HEK293 (cell line): ENCODE measurements around the gene MOK.

ENCODE experiments used
- CTCF ChIP-seq: fragments of 450-650 bp; formaldehyde crosslinking; IDR thresholded peaks from 2 replicates; pipeline ENCODE4 v1.5.1; 2016; ENCODE audit warnings: missing biosample characterization, missing genetic modification characterization
- ZBTB26 ChIP-seq: fragments of 450-650 bp; formaldehyde crosslinking; optimal IDR thresholded peaks from 2 replicates; pipeline ENCODE3; 2016; ENCODE audit warnings: missing biosample characterization, mild to moderate bottlenecking, missing genetic modification characterization
- ZNF140 ChIP-seq: fragments of 450-650 bp; formaldehyde crosslinking; IDR thresholded peaks from 2 replicates; pipeline ENCODE4 v1.5.1; 2016; ENCODE audit warnings: missing biosample characterization, missing genetic modification characterization
- ZNF24 ChIP-seq: fragments of 450-650 bp; formaldehyde crosslinking; IDR thresholded peaks from 2 replicates; pipeline ENCODE4 v1.5.1; 2016; ENCODE audit warnings: missing biosample characterization, missing genetic modification characterization
- ZNF274 ChIP-seq, 2 experiments: fragments of 200-500 bp in 1 of 2; fragments of 450-650 bp in 1 of 2; sonication (Bioruptor generic) in 1 of 2; formaldehyde crosslinking in 1 of 2; IDR thresholded peaks; 2 replicates each; pipeline versions ENCODE4 v1.5.1 to v1.6.1; 2014 to 2016; ENCODE audit warnings: borderline replicate concordance in 1 of 2, inconsistent platforms in 1 of 2, low read length in 1 of 2, missing biosample characterization in 1 of 2, missing genetic modification characterization in 1 of 2
- ZNF350 ChIP-seq: fragments of 450-650 bp; formaldehyde crosslinking; IDR thresholded peaks from 2 replicates; pipeline ENCODE4 v1.5.0; 2017; ENCODE audit warnings: missing biosample characterization, mild to moderate bottlenecking, missing genetic modification characterization
- ZNF501 ChIP-seq: fragments of 450-650 bp; formaldehyde crosslinking; IDR thresholded peaks from 2 replicates; pipeline ENCODE4 v1.5.1; 2016; ENCODE audit warnings: missing biosample characterization, missing genetic modification characterization
- ZNF513 ChIP-seq: fragments of 450-650 bp; IDR thresholded peaks from 2 replicates; pipeline ENCODE4 v1.5.1; 2018; ENCODE audit warnings: missing biosample characterization, missing genetic modification characterization
- ZNF580 ChIP-seq: fragments of 450-650 bp; formaldehyde crosslinking; IDR thresholded peaks from 2 replicates; pipeline ENCODE4 v1.5.1; 2016; ENCODE audit warnings: missing biosample characterization, missing genetic modification characterization
- ZNF596 ChIP-seq: fragments of 450-650 bp; IDR thresholded peaks from 2 replicates; pipeline ENCODE4 v1.5.0; 2018; ENCODE audit warnings: missing biosample characterization, mild to moderate bottlenecking, missing genetic modification characterization, moderate library complexity
- ZNF639 ChIP-seq: fragments of 450-650 bp; formaldehyde crosslinking; IDR thresholded peaks from 2 replicates; pipeline ENCODE4 v1.5.1; 2016; ENCODE audit warnings: missing biosample characterization, missing genetic modification characterization
- ZNF670 ChIP-seq: fragments of 450-650 bp; formaldehyde crosslinking; IDR thresholded peaks from 2 replicates; pipeline ENCODE4 v1.5.1; 2016; ENCODE audit warnings: missing biosample characterization, missing genetic modification characterization, low read depth

GRCh38 chr14:102320671-102321455 lies 15.9 kb upstream of the MOK start:
- TF ChIP-seq ZNF639 (tag by site-specific recombination), result no peak
- no peak for TF ChIP-seq ZNF513
- no peak for TF ChIP-seq ZNF501 (tag by site-specific recombination)
- no peak for TF ChIP-seq ZNF140 (tag by site-specific recombination)
- TF ChIP-seq ZNF670, result no peak
- no peak for TF ChIP-seq ZNF580 (tag by site-specific recombination)
- TF ChIP-seq CTCF (tag by site-specific recombination), result no peak
- TF ChIP-seq ZNF596 (tag by site-specific recombination), result no peak
- TF ChIP-seq ZBTB26 (tag by site-specific recombination), result no peak
- TF ChIP-seq ZNF274 (IDR thresholded peaks at IDR 0.05; ENCODE audit: low read length), result no peak
- no peak for TF ChIP-seq ZNF274 (tag by site-specific recombination; IDR thresholded peaks at IDR 0.05; ENCODE audit: borderline replicate concordance)
- no peak for TF ChIP-seq ZNF350 (tag by site-specific recombination)
- TF ChIP-seq ZNF24, result no peak
